GM19023 (cell line): ENCODE data around the gene TTC7B.

Experiments
- ATAC-seq: cut with Tn5 transposase; IDR thresholded peaks from one replicate; pipeline ENCODE4 v1.9.1; 2021; ENCODE audit warnings: mild to moderate bottlenecking, moderate library complexity; ENCODE audit not compliant: unreplicated experiment

Gene TTC7B

DNA sequence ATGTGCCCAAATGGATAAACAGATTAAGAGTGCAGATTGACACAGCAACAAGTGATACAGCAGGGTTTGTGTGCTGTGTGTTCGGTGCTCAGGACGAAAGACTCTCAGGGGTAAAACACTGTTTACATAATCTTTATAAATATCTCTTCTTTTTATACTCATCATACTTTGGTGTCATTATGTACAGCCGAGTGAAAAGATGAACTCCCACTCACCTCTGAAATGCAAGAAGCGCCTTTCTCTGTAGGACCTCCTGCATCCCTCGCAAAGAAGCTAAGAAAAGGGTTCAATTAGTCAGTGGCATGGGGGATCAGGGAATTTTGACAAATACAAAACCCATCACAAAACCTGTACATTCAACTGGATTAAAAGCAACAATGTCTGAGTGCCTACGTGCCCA is 163.6 kb downstream of the TTC7B start:
- ATAC-seq: no peak

DNA sequence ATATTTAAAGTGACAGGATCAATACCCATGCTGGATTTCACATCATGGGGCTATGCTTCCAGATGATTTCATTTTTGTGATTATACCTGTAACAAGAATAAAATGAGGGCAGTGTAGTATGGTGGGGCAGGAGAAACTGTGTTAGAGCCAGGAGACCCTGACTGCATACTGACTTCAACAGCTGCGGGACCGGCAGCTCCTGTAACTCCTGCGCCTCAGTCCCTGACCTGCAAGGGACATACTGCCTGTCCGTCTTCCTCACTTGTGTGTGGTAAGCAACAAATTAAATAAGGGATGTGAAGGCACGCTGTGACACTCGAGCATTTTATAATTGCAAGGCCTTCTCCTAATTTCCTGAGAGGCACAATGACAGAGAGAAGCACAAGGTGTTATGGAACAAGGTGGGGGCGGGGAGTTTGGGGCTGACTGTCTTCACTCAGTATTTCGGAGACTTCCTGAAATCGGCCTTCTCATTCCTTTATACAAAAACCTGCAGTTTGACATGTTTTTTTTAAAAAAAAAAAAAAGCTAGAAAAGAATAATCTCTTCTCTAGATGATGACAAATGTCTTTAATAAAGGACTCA is 164.2 kb downstream of the TTC7B start:
- ATAC-seq: no peak

DNA sequence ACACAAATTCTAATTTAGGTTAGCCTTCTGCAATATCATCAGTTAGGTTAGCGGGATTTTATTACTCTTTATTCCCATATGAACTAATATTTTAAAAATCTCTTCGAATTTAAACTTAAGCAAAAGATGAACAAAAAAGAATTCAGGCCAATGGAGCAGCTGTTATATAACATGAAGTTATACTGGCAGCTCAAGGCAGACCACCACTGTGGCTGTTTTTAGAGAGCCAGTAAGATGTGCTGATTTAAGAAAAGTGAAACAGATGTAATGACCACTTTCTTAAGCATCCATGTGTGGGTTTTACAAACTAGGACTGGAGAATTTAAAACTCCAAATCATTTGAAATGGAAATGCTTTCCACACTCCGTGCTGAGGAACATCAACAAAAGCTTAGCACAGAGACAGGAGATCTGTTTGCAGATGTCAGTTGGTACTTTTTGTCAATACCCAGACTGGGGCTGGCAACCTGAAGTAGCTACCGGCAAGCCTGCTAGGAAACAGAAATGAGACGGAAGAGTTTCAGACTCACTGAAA is 164.9 kb downstream of the TTC7B start:
- ATAC-seq: no peak

DNA sequence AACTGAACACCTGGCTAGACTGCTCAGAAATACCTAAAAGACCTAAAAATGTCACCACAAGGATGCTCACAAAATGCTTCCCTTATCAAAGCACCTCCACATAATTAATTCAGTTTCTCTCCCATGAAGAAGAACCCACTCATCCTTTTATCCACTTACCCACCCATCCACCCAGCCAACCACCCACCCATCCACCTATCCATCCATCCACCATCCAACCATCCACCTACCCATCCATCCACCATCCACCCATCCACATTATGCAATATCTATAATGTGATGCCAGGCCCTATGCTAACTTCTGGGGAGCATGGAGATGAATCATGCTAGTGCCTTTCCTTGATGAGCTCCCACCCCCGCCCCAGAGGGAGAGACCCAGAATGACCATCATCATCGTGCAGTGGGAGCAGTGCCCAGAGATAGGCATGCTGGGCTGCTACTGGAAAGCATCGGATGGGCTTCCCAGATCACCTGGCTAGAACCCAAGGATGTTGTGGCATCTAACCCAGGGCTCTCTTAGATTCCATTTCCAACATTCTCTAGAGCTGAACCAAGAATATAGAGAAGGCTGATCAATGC is 166.6 kb downstream of the TTC7B start:
- ATAC-seq: no peak

DNA sequence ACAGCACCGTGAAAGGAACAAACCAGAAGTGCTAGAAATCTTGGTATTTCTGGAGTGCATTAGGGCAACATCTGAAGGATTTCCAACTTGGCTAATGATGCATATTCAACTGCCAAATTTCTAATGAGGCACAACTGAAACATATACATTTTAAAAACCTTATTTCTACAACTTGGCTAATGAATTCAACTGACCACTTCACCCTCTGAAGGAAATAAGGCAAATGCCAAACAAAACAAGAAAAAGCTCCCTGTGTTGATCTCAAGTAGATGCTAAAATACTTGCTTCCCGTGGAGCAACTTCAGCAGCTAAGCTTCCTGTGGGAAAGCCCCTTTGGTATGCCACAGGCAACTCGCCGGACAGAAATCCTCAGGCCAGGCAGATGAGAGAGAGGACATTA is 167.1 kb downstream of the TTC7B start:
- no peak for ATAC-seq

DNA sequence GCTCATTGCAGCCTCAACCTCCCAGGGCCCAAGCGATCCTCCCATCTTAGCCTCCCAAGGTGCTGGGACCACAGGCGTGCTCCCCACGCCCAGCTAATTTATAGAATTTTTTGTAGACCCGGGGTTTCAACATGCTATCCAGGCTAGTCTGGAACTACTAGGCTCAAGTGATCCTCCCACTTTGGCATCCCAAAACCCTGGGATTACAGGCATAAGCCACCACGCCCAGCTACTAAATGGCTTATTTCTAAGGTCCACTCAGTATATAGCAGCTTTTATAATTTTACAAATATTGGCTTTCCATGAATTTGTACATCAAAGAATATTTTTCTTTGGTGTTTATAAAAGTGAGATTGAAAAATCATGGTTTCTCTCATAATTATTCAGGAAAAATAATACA is 167.8 kb downstream of the TTC7B start:
- no peak for ATAC-seq

DNA sequence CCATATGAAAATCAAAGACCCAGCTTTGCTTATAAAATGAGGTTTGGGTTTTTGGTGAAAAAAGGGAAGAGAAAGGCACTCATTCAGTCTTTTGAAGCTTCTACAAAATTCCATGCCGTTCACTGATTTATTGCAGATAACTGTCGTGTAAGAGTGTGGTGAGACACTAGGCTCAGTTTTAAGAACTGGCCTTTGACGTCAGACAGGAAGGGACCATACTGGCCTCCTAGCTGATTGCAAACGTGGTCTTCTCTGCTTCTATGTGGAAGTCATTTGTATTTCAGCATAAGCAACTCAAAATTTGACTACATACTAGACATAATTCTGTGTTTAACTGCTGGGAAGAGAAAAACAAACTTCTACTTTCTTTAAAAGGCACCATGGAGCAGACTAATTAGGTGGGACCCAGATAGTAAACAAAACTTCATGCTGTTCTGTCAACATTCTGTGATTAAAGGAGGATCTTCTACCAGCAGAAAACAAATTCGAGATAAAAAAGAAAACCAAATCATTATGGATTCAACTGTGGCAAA is 168.7 kb downstream of the TTC7B start:
- ATAC-seq: no peak

DNA sequence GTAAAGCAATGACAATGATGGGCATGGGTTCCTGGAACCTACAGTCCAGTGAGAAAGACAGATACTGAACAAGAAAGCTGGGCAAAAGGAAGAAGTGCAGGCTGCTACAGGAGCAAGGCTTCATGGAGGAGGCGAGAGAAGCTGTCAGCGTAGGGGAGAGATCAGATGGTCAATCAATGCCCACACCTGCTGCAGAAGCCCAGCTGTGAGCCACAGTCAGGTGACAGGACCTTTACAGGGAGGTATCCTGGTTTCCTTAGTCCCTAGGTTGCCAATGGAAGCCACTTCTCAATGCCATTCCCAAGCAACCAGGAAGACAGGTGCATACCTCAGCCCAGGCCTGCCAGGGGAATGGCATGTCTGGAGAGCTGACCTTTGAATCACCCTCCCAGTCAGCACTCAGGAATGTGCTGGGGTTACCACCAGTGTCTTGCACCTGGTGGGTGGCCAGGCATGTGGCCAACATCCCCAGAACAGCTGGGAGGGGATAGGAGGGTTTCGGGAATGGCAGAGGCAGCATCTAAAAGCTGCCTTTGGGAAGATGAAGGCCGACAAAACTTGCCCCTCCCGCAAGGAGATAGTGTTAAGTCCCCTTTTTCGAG is 170.3 kb downstream of the TTC7B start:
- ATAC-seq: no peak

DNA sequence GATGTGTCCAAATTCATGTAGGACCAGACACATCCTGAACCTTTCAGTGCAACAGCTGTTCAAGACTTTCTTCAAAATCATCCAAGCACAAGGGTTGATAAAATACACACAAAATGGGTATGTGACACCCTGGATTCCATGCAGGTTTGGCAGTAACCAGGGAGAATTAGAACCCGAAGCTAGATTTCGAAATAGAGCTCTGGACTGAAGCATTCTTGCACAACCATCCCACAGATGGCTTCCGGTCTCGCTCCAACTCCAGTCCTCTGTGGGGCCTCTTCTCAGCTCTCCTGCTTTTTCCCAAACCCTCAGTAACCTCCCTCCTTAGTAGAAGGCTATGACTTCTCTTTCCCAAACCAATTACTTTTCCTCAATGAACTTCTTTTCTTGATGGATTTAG is 171.3 kb downstream of the TTC7B start:
- ATAC-seq: no peak

DNA sequence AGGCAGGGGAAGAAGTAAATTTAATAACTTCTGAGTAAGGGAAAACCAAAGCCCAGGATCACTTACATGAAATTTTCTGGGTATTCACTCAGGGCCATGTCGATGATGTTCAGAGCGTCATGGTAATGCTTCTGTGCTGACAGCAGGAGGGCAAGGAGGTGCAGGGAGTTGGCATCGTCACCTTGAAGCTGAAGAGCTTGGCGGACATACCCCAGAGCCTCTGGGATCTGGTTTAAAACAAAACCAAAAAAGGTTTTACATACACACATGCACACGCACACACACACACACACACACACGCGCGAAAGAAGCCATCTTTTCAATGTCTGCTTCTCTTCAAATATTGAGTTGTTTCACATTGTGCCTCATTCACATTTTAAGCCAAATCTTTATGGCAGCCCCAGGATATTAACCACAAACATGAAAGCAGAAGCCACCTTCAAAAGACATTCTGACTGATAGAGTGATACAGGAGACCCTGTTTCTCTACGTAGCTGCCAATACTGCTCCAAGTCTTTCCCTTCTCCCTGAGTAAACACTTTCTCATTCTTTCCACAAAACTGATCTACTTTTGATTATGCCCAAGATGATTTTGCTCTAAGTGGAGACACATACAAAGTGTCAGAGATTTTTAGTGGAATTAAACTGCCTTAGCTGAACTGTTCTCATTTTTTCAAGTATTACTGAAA is 172.1 kb downstream of the TTC7B start:
- no peak for ATAC-seq

DNA sequence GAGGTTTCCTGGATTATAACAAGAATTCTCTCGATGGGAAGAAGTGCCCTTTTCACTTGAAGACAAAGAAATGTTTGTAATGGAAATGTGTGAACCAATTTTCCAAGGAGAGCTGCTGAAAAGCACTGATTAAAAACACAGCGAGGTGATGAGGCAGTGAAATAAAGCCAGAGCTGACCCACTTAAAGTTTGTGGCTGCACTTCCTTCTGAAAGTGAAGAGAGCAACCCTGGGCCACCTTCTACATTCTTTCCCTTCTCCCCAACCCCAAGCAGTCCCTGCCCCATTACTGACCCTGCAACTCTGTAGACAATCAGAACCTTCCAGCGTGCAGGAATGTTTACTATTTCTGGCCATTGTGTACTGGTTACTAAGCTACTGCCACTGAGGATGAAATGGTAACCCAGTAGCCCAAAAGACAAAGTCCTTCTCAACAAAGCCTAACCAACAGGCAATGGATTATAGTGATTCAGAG is 173.9 kb downstream of the TTC7B start:
- ATAC-seq: no peak

DNA sequence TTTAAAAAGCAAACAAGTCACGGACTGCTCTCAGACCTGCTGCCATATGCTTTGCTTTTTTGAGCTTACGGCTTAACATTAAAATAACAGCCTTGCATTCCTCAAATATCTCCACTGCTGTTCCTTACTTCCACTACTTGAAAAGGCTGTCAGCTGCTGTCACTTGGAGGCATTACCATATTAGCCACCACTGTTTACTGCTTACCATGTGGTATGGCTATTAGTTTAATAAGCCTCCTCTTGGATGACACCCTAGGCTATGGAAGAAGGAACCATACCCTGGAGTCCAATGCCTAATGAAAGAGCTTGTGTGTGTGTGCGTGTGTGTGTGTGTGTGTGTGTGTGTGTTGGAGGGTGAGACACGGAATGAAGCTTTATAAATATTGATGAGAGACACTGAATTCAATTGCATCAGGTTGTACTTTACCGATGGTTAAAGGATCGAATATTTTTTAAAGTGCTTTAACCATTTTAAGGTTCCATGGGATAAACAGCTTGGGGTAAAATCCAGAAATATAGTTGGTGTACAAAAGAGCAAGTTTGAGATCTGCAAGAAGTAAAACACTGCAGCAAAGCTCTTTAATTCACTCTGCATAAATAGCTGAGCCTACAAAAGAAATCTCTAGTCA is 174.5 kb downstream of the TTC7B start:
- no peak for ATAC-seq

DNA sequence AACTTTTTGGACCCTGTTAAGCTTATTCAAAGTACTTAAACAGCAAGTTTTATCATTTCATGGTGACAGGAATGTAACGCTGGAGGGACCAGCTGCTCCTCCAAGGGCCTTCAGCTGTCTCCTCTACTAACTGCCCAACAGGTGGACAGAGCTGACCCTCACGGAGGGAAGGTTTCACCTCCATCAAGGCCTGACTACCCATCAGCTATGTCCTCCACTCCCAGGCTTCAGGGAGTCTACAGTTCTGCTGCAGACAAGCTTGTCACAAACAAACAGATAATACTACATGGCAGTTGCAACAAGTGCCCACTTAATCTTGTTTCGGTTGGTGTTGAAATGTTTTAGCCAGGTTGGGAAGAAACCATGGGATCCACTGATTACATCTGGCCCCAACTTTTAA is 175.1 kb downstream of the TTC7B start:
- no peak for ATAC-seq

DNA sequence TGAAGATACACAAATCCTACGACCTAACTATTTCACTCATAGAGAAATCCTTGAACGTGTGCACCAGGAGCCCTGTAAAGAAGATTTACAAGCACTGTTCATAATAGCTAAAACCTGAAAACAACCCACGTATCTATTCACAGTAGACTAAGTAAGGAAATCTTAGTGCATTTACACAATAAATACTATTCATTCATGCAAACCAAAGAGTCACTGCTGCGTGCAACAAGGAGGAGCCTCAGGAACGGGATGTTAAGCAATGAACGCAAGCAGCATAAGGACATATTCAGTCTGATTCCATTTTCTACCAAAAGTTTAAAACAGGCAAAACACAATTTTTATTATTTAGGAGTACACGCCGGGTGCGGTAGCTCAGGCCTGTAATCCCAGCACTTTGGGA is 176.6 kb downstream of the TTC7B start:
- ATAC-seq: no peak

DNA sequence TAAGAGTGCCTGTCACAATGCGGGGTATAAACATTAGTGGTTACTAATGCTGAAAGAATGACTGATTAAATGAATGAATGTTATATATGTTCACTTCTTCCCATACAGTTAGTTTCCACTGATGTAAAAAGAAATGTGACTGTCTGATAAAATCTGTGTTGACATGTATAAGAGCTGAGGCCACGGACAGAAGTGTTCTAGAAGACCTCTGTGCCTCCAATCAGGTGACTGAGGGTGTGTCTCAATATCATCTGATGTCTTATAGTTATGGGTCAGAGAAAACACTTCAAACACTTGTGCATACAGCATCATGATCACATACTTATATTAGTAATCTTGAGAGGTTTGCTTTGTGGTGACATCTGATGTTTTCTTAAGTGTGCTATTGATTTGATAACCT is 183.4 kb downstream of the TTC7B start:
- no peak for ATAC-seq

DNA sequence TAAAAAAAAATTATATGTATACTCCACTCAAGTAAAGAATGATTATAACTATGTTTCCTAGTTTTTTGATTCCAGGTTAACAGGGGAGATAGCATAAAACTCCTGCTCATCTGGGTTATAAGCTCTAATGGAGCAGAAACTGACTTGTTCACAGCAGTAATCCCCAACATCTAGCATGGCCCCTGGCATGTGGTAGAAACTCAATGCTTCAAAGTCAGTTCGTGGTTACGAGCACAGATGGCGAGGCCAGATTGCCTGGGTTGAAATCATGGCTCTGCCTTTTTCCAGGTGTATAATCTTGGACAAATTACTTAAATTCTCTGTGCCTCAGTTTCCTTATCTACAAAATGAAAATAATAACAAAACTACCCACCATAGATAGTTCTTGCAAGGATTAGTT is 183.8 kb downstream of the TTC7B start:
- no peak for ATAC-seq

DNA sequence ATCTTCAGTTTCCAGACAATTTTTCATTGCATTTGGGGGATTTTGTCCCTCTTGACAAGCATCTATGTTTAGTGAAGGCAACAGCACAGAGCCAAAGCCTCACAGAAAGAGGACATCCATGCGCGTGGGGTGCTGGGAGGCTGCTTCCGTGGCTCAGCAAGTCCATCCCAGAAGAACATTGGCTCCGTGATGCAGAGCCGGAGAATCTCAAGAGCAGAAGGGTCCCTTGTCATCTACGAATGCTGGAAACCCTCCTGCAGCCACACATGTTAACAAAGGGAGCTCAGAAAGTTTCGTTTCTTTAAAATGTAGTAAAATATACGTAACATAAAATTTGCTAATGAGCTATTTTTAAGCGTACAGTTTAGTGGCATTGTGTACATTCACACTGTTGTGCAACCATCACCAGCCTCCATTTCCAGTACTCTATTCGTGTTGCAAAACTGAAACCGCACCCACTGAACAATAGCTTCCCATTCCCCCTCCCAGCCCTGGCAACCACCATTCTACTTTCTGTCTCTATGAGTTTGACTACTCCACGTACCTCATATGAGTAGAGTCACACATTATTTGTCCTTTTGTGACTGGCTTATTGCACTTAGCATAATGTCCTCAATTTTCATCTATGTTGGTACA is 185.9 kb downstream of the TTC7B start:
- no peak for ATAC-seq

DNA sequence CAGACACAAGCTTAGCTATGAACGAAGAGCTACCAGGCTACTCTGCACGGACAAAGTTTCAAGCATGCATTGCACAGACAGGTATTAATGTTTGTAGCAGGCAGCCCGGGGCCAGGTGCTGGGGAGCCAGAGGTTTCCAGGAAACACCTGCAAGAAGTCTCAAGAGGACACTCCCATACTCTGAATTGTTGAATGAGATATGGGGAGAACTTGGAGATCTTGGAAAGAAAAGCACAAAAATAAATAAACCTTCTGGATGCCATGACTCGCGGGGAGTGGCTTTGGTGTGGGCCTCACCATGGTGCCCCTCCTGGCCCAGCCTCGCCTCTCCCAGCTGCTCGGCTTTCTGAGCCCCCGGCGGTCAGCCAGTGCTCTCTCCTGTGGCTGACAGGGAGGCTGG is 186.8 kb downstream of the TTC7B start:
- ATAC-seq: no peak

DNA sequence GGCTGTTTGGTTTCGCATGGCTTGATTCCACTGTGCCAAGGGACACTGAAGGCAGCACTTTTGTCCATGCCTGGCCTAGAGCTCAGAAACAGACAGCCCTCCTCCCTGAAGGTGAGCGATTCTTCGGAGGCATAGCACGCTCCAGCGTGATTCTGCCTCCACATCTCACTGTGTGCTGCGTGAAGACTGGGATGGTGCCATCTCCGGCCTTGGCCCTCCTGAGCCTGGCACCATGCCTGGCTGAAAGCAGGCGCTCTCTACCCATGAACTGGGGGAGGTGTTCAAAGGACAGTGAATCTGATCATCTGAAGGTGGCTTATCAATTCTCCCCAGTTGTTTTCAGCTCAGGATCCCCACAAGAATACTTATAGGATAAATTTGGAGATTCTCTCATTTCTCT is 187.4 kb downstream of the TTC7B start:
- ATAC-seq: no peak

DNA sequence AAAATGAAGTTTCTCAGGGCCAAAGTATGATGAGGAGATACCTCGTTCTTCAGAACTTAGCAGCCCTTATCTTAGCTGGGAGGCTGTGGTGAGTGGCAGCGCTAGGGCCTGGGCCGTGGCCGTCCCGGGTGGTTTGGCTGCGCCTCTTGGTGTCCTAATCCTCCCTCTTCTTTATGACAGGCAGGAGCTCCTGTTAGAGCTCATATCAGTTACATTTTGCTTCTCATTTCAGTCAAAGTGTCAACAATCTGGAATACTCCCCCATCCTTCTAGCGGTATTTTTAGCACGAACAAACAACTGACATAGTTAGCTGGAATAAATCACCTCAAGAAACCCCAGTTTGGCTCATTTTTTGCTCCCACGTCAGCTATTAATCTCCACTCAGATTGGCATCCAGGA is 188.8 kb downstream of the TTC7B start:
- no peak for ATAC-seq

DNA sequence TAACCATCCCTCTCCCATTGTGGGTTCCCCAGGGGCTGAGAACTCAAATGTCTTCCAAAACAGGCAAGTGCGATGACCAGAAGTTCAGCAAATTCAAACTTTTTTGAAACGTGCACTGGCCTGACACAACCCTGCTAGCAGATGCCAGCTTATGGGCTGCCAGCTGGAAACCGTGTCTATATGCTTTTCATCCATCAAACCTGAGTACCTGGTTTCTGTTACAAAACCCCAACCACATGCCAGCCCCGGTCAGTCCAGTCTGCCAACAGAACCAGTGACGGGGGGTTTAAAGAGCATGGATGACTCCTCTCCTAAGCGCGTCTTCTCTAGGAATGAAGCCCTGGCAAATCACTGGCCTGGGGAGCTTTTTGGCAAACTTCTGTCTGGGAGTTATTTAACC is 189.7 kb downstream of the TTC7B start:
- no peak for ATAC-seq
